GM21381 (cell line): Measurements from ENCODE around the gene STRC.
"Not testable (repeated sequence)": the region's sequence is repeated elsewhere in the genome, so short reads cannot be mapped to it uniquely, and the experiment has no call there.

Source experiments
- ATAC-seq: cut with Tn5 transposase; IDR thresholded peaks from one replicate; pipeline ENCODE4 v1.9.1; 2021; ENCODE audit warnings: mild to moderate bottlenecking, moderate library complexity; ENCODE audit not compliant: unreplicated experiment

Gene STRC

DNA sequence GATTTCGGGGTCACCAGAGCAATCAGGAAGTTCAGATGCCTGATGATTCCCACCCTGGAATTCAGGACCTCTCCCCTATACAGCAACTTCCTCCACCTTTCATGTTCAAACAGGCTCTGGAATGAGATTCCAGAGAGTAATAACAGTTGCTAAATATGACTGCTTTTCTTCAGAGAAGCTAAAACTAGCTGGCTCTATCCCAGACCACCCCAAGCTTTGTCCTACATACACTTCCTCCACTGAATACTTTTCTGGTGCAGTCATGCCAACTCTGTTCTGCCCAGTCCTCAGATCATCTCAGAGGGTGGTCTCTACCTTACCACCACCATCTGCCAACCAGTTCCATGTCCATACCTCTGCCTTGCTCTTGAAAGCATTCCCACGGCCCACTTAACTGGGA is 52.0 kb downstream of the STRC start:
- ATAC-seq: not testable (repeated sequence)

DNA sequence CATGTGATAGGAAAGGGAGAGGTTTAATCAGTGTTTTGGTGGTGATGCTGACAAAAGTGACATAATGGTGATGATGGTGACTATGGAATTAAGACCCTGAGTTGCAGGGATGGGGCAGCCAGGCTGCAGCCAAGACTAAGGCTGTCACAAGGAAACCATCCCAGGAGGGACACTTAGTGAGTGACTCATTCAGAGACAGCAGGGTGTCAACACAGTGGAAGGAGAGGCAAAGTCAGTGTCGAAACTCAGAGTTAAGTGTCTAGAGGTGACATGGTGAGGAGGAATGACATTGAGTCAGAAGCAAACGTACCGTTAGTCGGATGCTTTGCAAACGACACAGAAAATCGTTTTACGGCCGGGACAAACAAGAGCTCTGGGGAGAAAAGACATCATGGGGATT is 54.8 kb downstream of the STRC start:
- not testable (repeated sequence) for ATAC-seq

- ATAC-seq: not testable (repeated sequence)
Observed at GRCh38 chr15:43562753-43563152, 55.8 kb downstream of the STRC start.

GRCh38 chr15:43552986-43553385 is 65.6 kb downstream of the STRC start:
- no peak for ATAC-seq

- no peak for ATAC-seq
Observed at GRCh38 chr15:43552256-43552655, 66.3 kb downstream of the STRC start.

GRCh38 chr15:43550527-43551363 is 67.9 kb downstream of the STRC start:
- ATAC-seq: no peak
